ENCODE results near the gene TUT7. TPM values are rescaled to one million over a fixed set of nuclear protein-coding genes. Genes with fewer than 3 reads are reported as not detected.
"Not testable (repeated sequence)": the region's sequence is repeated elsewhere in the genome, so short reads cannot be mapped to it uniquely, and the experiment has no call there.

The TUT7 gene
- total and polyA plus RNA-seq, 12 donors = 12.7 to 51.7 (median 28.7) TPM

DNA sequence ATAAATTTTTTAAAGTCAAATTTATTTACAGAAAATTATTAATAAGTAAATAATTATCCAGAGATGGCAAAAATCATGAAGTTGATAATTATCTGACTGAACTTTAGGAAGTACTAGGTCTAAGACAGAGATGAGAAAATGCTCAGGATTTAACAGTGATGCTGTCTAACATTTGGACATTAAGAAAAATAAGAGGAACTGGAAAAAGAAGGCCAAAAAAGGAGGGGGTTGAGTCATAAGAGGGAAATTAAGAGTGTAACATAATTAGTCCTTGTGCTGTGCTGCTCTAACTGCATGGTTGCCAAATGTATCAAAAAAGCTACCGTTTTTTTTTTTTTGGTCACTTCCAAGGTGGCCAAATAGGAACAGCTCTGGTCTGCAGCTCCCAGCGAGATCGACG, 35.4 kb upstream of the TUT7 start:
- intact Hi-C loops (cut with DNase I) = no loop called here
- no peaks in the 10 kb centered on the region for H3K27me3 ChIP-seq
- TF ChIP-seq, protein P1, sequence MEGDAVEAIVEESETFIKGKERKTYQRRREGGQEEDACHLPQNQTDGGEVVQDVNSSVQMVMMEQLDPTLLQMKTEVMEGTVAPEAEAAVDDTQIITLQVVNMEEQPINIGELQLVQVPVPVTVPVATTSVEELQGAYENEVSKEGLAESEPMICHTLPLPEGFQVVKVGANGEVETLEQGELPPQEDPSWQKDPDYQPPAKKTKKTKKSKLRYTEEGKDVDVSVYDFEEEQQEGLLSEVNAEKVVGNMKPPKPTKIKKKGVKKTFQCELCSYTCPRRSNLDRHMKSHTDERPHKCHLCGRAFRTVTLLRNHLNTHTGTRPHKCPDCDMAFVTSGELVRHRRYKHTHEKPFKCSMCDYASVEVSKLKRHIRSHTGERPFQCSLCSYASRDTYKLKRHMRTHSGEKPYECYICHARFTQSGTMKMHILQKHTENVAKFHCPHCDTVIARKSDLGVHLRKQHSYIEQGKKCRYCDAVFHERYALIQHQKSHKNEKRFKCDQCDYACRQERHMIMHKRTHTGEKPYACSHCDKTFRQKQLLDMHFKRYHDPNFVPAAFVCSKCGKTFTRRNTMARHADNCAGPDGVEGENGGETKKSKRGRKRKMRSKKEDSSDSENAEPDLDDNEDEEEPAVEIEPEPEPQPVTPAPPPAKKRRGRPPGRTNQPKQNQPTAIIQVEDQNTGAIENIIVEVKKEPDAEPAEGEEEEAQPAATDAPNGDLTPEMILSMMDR (IDR thresholded peaks at IDR 0.05) = no peak
- no peak for TF ChIP-seq POLR2A (IDR thresholded peaks at IDR 0.05)
- H3K36me3 ChIP-seq (replicated peaks in 1 of 2) = no peaks in the 10 kb centered on the region
- DNase-seq = no peak
- H3K4me3 ChIP-seq = no peak overlapping the region
- no peak overlapping the region for H3K27ac ChIP-seq
- H3K9me3 ChIP-seq (replicated peaks in 1 of 3) = no peaks in the 10 kb centered on the region
- WGBS, 4 donors = 85 to 93% (median 89%) methylated on average over 4 of the region's 4 CpGs
- no peaks in the 10 kb centered on the region for H3K4me1 ChIP-seq (replicated peaks in 1 of 2)

DNA sequence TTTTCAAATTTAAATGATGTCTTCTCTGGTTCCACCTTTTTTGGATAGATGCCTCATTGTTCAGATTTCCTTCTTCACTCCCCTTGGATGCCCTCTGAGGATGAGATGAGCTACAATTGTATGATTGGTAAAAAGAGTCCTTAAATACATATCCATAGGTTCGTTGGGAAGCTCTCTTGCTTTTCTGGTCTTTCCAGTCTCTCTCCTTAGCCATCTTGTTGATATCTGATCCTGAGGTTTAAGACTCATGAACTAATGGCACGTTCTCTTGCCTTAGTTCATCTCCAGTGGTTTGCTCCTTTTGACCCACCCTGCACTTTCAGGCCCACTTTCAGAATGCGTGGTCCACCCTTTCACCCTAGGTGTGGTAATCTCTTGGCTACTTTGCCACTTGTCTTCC, 33.2 kb upstream of the TUT7 start:
- H3K4me1 ChIP-seq (replicated peaks in 1 of 2) = no peaks in the 10 kb centered on the region
- 55 to 75% (median 59%) methylated on average over 3 of the region's 3 CpGs for WGBS, 4 donors
- no peak overlapping the region for H3K4me3 ChIP-seq
- intact Hi-C loops (cut with DNase I) = no loop called here
- H3K27ac ChIP-seq = no peak overlapping the region
- H3K36me3 ChIP-seq (replicated peaks in 1 of 2) = no peaks in the 10 kb centered on the region
- DNase-seq = no peak
- TF ChIP-seq POLR2A (IDR thresholded peaks at IDR 0.05) = no peak
- TF ChIP-seq, protein P1 (IDR thresholded peaks at IDR 0.05) = no peak
- no peaks in the 10 kb centered on the region for H3K27me3 ChIP-seq
- peaks cover 0 to 4% (median 0%) of the 10 kb centered on the region in 3 donors for H3K9me3 ChIP-seq (replicated peaks in 1 of 3)

DNA sequence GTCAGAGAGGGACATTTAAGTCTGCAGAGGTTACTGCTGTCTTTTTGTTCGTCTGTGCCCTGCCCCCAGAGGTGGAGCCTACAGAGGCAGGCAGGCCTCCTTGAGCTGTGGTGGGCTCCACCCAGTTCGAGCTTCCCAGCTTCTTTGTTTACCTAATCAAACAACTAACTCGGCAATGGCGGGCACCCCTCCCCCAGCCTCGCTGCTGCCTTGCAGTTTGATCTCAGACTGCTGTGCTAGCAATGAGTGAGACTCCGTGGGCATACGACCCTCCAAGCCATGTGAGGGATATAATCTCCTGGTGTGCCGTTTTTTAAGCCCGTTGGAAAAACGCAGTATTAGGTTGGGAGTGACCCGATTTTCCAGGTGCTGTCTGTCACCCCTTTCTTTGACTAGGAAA, 28.8 kb upstream of the TUT7 start:
- H3K36me3 ChIP-seq (replicated peaks in 1 of 2); H3K4me3 ChIP-seq: not testable (repeated sequence)
- 70 to 84% (median 80%) methylated on average over 7 to 11 of the region's 11 CpGs for WGBS, 4 donors

DNA sequence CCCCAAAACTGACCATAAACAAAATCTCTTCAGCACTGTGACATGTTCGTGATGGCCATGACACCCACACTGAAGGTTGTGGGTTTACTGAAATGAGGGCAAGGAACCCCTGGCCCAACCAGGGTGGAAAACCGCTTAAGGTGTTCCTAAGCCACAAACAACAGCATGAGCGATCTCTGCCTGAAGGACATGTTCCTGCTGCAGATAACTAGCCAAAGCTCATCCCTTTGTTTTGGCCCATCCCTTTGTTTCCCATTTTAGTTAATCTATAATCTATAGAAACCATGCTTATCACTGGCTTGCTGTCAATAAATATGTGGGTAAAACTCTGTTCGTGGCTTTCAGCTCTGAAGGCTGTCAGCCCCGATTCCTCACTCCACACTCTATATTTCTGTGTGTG, 21.8 kb upstream of the TUT7 start:
- no peak overlapping the region for H3K4me3 ChIP-seq
- no peaks in the 10 kb centered on the region for H3K27me3 ChIP-seq
- no peak overlapping the region for H3K27ac ChIP-seq
- H3K9me3 ChIP-seq (replicated peaks in 1 of 3) = peaks cover 0 to 5% (median 0%) of the 10 kb centered on the region in 3 donors
- no peaks in the 10 kb centered on the region for H3K36me3 ChIP-seq (replicated peaks in 1 of 2)
- no peaks in the 10 kb centered on the region for H3K4me1 ChIP-seq (replicated peaks in 1 of 2)
- 84 to 93% (median 91%) methylated on average over 5 of the region's 5 CpGs for WGBS, 4 donors
- intact Hi-C loops (cut with DNase I) = no loop called here
- TF ChIP-seq, protein P1 (IDR thresholded peaks at IDR 0.05) = no peak
- TF ChIP-seq POLR2A (IDR thresholded peaks at IDR 0.05) = no peak
- DNase-seq = no peak

More for the DNA sequence above, 28.8 kb upstream of the TUT7 start:
- intact Hi-C loops (cut with DNase I); H3K4me1 ChIP-seq (replicated peaks in 1 of 2); H3K27ac ChIP-seq; DNase-seq; H3K9me3 ChIP-seq (replicated peaks in 1 of 3); H3K27me3 ChIP-seq: not testable (repeated sequence)

DNA sequence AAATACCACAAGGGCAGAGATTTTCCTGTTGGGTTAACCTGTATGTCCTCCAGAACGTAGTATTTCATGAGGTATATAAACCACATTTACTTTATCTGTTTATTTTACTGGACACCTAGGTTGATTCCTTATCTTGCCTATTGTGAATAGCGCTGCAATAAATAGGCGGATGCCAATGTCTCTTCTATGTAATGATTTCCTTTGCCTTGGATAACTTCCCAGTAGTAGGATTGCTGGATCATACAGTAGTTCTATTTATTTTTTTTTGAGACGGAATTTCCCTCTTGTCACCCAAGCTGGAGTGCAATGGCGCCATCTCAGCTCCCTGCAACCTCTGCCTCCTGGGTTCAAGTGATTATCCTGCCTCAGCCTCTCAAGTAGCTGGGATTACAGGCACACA, 15.6 kb upstream of the TUT7 start:
- intact Hi-C loops (cut with DNase I) = no loop called here
- TF ChIP-seq, protein P1 (IDR thresholded peaks at IDR 0.05) = no peak
- no peak for TF ChIP-seq POLR2A (IDR thresholded peaks at IDR 0.05)
- Histone ChIP-seq H3K4me1 (replicated peaks in 1 of 2) (no peaks in the 10 kb centered on the region), H3K4me3 (no peak overlapping the region), H3K27ac (no peak overlapping the region), H3K9me3 (replicated peaks in 1 of 3) (peaks cover 0 to 6% (median 0%) of the 10 kb centered on the region in 3 donors), H3K36me3 (replicated peaks in 1 of 2) (no peaks in the 10 kb centered on the region), H3K27me3 (no peaks in the 10 kb centered on the region)
- DNase-seq = no peak
- 77 to 80% (median 79%) methylated on average over 5 of the region's 5 CpGs for WGBS, 4 donors

All from adrenal gland (tissue), 12 donors.